Spleen (tissue), 11 donors: Measurements from ENCODE around the gene SLC6A20. TPM values are rescaled to one million over a fixed set of nuclear protein-coding genes. Genes with fewer than 3 reads are reported as not detected.

Experiments used
- DNase-seq: peaks from one replicate; pipeline ENCODE4 v3.0.0-alpha.2; 2020
- H3K27ac ChIP-seq, 8 donors: fragments of 200-600 bp; sonication (generic) in 7 of 8; 1 replicate in 4 of 8; 2 replicates in 4 of 8; pipeline versions ENCODE4 v1.5.0 to v1.8.0; 2016 to 2021; ENCODE audit warnings: inconsistent platforms in 4 of 8, mild to moderate bottlenecking in 4 of 8, moderate library complexity in 1 of 8
- H3K27me3 ChIP-seq, 7 donors: fragments of 200-600 bp; sonication (generic) in 6 of 7; replicated peaks in 1 of 7; 1 replicate in 4 of 7; 2 replicates in 3 of 7; pipeline versions ENCODE4 v1.5.0 to v1.8.0; 2016 to 2021; ENCODE audit warnings: inconsistent platforms in 3 of 7, mild to moderate bottlenecking in 1 of 7
- H3K36me3 ChIP-seq, 6 donors: fragments of 200-600 bp; sonication (generic) in 5 of 6; 1 replicate in 4 of 6; 2 replicates in 2 of 6; pipeline versions ENCODE4 v1.5.0 to v1.8.0; 2016 to 2021; ENCODE audit warnings: inconsistent platforms in 2 of 6
- H3K4me1 ChIP-seq, 6 donors: fragments of 200-600 bp; sonication (generic) in 5 of 6; 1 replicate in 3 of 6; 2 replicates in 3 of 6; pipeline versions ENCODE4 v1.5.0 to v1.8.0; 2016 to 2021; ENCODE audit warnings: inconsistent platforms in 3 of 6
- H3K4me3 ChIP-seq, 8 donors: fragments of 200-600 bp; sonication (generic) in 7 of 8; 1 replicate in 4 of 8; 2 replicates in 4 of 8; pipeline versions ENCODE4 v1.5.0 to v1.8.0; 2016 to 2021; ENCODE audit warnings: inconsistent platforms in 4 of 8, mild to moderate bottlenecking in 4 of 8, moderate library complexity in 2 of 8
- H3K9me3 ChIP-seq, 8 donors: fragments of 200-600 bp; sonication (generic) in 7 of 8; 1 replicate in 4 of 8; 2 replicates in 4 of 8; pipeline versions ENCODE4 v1.5.0 to v1.8.0; 2016 to 2021; ENCODE audit warnings: inconsistent platforms in 4 of 8
- POLR2A ChIP-seq, 3 donors: fragments of 450-650 bp; IDR thresholded peaks; one replicate each; pipeline ENCODE4 v1.5.1; 2017; ENCODE audit warnings: antibody characterized with exemption in 3 of 3, mild to moderate bottlenecking in 1 of 3
- POLR2AphosphoS5 ChIP-seq, 3 donors: sonication (generic); formaldehyde crosslinking; IDR thresholded peaks; one replicate each; pipeline ENCODE4 v1.5.1; 2017; ENCODE audit warnings: antibody characterized with exemption in 3 of 3
- WGBS, 5 donors: extraction: QIAGEN DNeasy Blood & Tissue Kit in 3 of 5; methylation state at CpG; one replicate each; pipeline versions ENCODE4 v1.1.5 to v1.1.7; 2013 to 2018; 5-methylcytosine and 5-hydroxymethylcytosine counted together
- intact Hi-C: fragments of 100-400 bp; cut with DNase I; formaldehyde crosslinking; loops from one replicate; pipeline ENCODE4 v1.15.0; 2023; ENCODE audit warnings: low total_unique reads
- polyA plus RNA-seq, 3 donors: library from polyadenylated mRNA; stranded (reverse); fragments of 200-250 nt; gene quantifications; one replicate each; pipeline ENCODE4 v1.2.1, GENCODE V29; 2013
- total RNA-seq, 7 donors: library from RNA; depleted of rRNA in 3 of 7; stranded (reverse); fragments of >200 nt in 3 of 7; fragmentation: NEBNext Ultra II Directional in 4 of 7; extraction: Animal tissue kit (Norgen Biotek cat#: 25700) in 4 of 7; gene quantifications; one replicate each; pipeline versions ENCODE4 v1.1.0 to v1.2.1, GENCODE V29; 2016 to 2021
- TF ChIP-seq, protein P1 (sequence below), 11 experiments: fragments of 200-600 bp in 7 of 11; fragments of 450-650 bp in 4 of 11; sonication (generic) in 4 of 11; IDR thresholded peaks in 8 of 11; conservative IDR thresholded peaks in 3 of 11; 1 replicate in 7 of 11; 2 replicates in 4 of 11; pipeline versions ENCODE4 v1.4.0 to v1.8.0; 2016 to 2021; ENCODE audit warnings: antibody characterized with exemption in 11 of 11, inconsistent platforms in 4 of 11, mild to moderate bottlenecking in 1 of 11
- donor health status: healthy with polysubstance abuse.
- donor health status: DM: no; HTN: no; CAD: no; lungs with moderate emphysema.
- donor health status: DM: no; HTN: no; CAD: no.
- donor health status: Bipolar disorder and iron deficiency.
- donor health status: healthy.
- donor health status: DM: no; HTN: no; CAD: no.
- donor health status: DM: yes; HTN: yes; CAD: no.

SLC6A20 gene
- total and polyA plus RNA-seq, 10 donors: 0.02 to 0.49 (median 0.32) TPM; not detected in 3

- intact Hi-C loops: no loop called here
- Histone ChIP-seq H3K36me3 (no peaks in the 10 kb centered on the region), H3K27ac (no peak overlapping the region), H3K4me3 (no peak overlapping the region), H3K27me3 (no peaks in the 10 kb centered on the region), H3K9me3 (no peaks in the 10 kb centered on the region), H3K4me1 (no peaks in the 10 kb centered on the region)
- WGBS, 5 donors: 93 to 98% (median 97%) methylated on average over 3 of the region's 3 CpGs
- TF ChIP-seq POLR2AphosphoS5 (IDR thresholded peaks at IDR 0.05): no peak
- TF ChIP-seq POLR2A (IDR thresholded peaks at IDR 0.05): no peak
- TF ChIP-seq, protein P1, sequence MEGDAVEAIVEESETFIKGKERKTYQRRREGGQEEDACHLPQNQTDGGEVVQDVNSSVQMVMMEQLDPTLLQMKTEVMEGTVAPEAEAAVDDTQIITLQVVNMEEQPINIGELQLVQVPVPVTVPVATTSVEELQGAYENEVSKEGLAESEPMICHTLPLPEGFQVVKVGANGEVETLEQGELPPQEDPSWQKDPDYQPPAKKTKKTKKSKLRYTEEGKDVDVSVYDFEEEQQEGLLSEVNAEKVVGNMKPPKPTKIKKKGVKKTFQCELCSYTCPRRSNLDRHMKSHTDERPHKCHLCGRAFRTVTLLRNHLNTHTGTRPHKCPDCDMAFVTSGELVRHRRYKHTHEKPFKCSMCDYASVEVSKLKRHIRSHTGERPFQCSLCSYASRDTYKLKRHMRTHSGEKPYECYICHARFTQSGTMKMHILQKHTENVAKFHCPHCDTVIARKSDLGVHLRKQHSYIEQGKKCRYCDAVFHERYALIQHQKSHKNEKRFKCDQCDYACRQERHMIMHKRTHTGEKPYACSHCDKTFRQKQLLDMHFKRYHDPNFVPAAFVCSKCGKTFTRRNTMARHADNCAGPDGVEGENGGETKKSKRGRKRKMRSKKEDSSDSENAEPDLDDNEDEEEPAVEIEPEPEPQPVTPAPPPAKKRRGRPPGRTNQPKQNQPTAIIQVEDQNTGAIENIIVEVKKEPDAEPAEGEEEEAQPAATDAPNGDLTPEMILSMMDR (IDR thresholded peaks at IDR 0.05 in 8 of 11, conservative IDR thresholded peaks at IDR 0.05 in 3 of 11): no peak
- DNase-seq: no peak
Observed at GRCh38 chr3:45807133-45807532, 10.8 kb upstream of the SLC6A20 start.

DNA sequence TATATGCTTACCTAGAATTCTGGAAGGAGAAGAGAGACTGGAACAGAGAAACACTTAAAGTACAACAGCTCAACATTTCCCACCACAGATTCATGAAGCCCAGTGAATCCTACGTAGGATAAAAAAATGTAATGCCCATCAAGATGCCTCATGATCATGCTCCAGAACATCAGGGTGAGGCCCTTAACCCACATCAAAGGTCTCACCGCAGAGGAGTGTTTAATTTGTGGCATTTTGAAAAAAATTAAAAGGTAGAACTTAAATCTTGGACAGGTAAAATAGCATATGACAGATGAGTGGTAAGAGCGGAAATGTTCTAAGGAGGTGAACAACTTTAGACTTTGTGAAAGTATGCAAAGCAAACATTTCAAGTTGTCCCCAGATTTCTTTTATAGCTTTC lies 9.7 kb upstream of the SLC6A20 start:
- no peak for DNase-seq
- Histone ChIP-seq H3K4me3 (no peak overlapping the region), H3K36me3 (no peaks in the 10 kb centered on the region), H3K27me3 (no peaks in the 10 kb centered on the region), H3K4me1 (no peaks in the 10 kb centered on the region), H3K9me3 (no peaks in the 10 kb centered on the region), H3K27ac (no peak overlapping the region)
- intact Hi-C loops: no loop called here
- TF ChIP-seq, protein P1 (IDR thresholded peaks at IDR 0.05 in 8 of 11, conservative IDR thresholded peaks at IDR 0.05 in 3 of 11): no peak
- TF ChIP-seq POLR2AphosphoS5 (IDR thresholded peaks at IDR 0.05) (no peak), POLR2A (IDR thresholded peaks at IDR 0.05) (no peak)
- 75 to 87% (median 84%) methylated on average over 3 of the region's 3 CpGs for WGBS, 5 donors

- WGBS, 5 donors: 87 to 97% (median 91%) methylated on average over 5 of the region's 5 CpGs
- intact Hi-C loops: no loop called here
- TF ChIP-seq POLR2A (IDR thresholded peaks at IDR 0.05) (no peak), POLR2AphosphoS5 (IDR thresholded peaks at IDR 0.05) (no peak)
Observed at GRCh38 chr3:45803252-45803935, 7.1 kb upstream of the SLC6A20 start.

GRCh38 chr3:45802146-45802545 lies 5.8 kb upstream of the SLC6A20 start:
- Histone ChIP-seq H3K4me1 (no peaks in the 10 kb centered on the region), H3K27me3 (peaks cover 0 to 35% (median 9%) of the 10 kb centered on the region in 7 donors), H3K27ac (no peak overlapping the region), H3K36me3 (no peaks in the 10 kb centered on the region), H3K4me3 (no peak overlapping the region), H3K9me3 (no peaks in the 10 kb centered on the region)
- TF ChIP-seq, protein P1 (IDR thresholded peaks at IDR 0.05 in 8 of 11, conservative IDR thresholded peaks at IDR 0.05 in 3 of 11): no peak
- TF ChIP-seq POLR2AphosphoS5 (IDR thresholded peaks at IDR 0.05) (no peak), POLR2A (IDR thresholded peaks at IDR 0.05) (no peak)
- no peak for DNase-seq
- 92 to 96% (median 94%) methylated on average over 8 to 9 of the region's 9 CpGs for WGBS, 5 donors
- intact Hi-C loops: no loop called here

More at GRCh38 chr3:45803252-45803935, 7.1 kb upstream of the SLC6A20 start:
- Histone ChIP-seq H3K4me3 (no peak overlapping the region), H3K9me3 (no peaks in the 10 kb centered on the region), H3K36me3 (no peaks in the 10 kb centered on the region), H3K27me3 (peaks cover 0 to 22% (median 3%) of the 10 kb centered on the region in 7 donors), H3K27ac (no peak overlapping the region), H3K4me1 (no peaks in the 10 kb centered on the region)
- no peak for DNase-seq
